GM19351 (cell line): ENCODE results near the gene ARL2BP.
"Not testable (repeated sequence)": the region's sequence is repeated elsewhere in the genome, so short reads cannot be mapped to it uniquely, and the experiment has no call there.

Source experiments
- ATAC-seq: cut with Tn5 transposase; IDR thresholded peaks from one replicate; pipeline ENCODE4 v1.9.1; 2021; ENCODE audit warnings: mild to moderate bottlenecking, moderate library complexity; ENCODE audit not compliant: unreplicated experiment

ARL2BP gene

DNA sequence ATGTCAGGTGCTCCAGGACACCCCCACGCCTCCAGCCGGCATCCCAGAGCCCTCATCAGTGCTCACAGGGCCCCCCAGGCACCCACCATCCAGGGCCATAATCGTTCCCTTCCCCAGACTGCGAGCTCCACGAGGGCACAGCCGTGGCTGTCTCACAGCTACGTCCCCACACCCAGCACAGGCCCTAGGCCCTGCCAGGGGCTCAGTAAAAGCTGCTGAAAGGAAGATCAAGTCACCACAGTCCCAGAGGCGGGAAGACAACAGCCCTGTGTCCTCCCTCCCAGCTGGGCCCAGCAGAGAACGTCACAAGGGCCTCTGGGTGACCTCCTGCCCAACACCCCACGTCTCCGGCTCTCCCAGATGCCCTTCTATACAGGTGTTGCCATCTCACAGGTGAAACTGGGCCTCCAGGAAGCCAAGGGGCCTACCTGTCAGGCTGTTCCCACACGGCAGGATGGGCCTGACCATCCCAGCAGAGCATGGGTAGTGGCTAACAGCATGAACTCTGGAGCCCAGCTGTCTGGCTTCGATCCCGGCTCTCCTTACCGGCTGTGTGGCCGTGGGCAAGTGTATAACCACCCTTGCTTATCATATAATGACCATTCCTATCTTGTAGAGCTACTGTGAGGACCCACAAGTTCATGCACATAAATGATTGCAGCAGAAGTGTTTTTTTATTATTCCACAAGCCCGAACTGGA, 17.9 kb downstream of the ARL2BP start:
- ATAC-seq = no peak

DNA sequence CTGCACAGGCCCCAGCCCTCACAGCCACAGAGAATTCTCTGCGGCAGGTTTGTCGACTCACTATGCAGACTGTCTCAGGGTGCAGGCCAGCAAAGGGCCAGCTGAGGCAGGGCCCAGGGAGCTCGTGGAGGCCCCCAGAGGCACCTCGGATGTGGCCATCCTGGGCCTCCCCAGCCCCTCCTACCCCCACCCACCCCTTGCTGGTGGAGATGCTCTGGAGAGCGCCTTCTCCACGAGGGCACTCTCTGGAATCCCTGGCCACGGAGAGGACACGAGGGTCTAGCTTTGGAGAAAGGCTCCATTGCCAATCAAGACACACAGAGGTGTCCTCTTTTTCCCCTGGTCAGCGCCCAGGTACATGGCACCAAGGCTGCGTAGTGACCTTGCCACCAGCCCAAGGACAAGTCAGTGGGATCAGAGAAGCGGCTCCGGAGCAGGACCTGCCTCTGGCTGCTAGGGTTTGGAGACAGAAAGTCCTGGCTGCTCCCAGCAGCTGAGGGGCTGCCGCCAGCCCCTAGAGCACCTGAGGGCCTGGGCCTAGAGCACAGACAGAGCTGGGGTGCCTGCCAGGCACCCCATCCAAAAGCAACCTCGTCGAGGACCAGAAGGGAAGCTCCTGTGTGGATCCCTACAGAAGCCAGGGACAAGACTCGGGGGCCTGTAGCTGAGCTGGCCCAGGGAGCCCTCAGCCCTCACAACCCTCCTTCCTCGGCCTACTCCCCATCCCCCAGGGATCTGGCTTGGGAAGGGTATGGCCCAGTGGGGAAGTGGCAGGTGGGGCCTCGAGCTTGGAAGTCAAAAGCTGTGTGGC, 18.7 kb downstream of the ARL2BP start:
- ATAC-seq = no peak

DNA sequence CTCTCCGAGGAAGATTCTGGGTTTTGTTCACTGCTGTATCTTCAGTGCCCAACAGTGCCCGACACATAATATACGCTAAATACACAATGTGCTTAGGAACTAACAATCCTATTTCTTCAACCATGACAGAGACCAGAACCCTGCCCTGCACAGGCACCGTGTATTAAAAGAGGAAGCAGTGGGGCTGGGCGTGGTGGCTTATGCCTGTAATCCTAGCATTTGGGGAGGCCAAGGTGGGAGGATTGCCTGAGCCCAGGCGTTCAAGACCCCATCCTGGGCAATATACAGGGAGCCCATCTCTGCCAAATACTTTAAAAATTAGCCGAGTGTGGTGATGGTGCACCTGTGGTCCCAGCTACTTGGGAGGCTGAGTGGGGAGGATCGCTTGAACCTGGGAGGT, 19.3 kb downstream of the ARL2BP start:
- no peak for ATAC-seq

DNA sequence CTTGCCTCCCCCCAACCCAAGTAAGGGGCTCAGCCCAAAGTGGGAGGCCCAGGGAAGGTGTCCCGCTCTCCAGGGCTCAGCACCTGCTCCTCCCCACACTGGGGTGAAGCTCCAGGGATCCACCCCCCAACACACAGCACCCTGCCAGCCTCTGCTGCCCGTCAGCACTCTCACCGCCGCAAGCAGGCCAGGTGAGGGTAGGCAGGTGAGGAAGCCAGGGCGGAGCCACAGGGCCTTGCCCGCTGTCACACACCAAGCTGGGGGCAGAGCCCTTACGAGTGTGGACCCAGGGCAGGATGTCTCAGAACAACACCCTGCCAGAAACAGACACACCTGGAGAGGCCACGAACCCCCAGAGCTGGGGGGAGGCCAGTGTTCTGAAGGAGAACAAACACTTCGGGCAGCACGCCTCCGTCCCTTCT, 19.9 kb downstream of the ARL2BP start:
- ATAC-seq = no peak

DNA sequence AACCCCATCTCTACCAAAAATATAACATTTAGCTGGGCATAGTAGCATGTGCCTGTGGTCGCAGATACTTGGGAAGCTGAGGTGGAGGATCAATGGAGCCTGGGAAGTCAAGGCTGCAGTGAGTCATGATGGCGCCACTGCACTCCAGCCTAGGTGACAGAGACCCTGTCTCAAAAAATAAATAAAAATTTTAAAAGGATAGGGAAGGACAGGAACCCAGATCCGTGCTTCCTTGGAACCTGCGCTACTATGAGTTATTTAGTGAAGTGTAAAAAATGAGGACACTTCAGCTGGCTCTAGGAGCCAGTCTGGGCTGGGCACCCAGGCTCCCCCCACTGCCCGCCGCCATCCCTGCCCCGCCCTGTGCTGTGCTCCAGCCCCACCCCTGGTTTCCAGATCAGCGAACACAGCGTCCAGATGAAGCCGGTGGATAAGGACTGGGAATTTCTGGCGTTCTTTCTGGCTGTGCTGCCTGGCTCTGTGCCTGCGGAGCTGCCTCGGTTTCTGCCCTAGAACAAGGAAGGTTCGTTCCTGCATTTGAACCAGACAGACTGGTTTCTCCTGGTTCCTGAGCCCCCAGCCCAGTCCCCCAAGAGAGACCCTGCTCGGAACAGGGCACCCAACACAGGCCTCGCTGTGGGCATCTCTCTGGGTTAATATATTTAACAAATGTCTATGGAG, 20.9 kb downstream of the ARL2BP start:
- ATAC-seq = no peak

DNA sequence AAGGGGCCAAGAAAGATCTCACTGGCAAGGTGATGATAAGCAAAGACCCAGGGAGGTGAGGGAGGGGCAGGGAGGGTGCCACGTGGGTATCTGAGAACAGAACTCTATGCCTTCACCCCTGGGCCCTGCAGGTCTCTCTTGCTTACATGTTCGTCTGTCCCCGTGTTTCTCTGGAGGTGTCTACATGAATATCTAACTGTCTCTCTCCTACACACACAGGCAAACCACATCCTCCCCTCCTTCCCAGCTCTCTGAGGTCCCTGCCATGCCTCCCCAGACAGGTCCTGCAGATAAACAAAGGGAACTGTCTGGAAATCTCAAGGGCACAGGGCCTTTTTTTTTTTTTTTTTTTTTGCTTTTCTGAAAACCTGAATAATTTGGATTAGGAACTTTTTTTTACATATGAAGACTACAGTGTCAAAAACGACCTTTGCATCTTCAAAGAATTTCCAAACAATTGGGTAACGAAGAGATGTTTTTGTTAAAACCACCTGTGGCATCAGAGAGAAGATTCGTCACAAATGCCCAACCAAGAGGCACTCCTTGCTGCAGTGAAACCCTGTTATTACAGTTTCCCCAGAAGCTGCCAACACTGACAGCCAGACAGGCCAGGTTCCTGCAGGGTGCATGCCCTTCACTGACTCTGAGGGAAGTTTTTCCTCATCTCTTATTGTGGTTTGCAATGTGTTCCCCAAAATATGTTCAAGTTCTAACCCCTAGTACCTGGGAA, 21.6 kb downstream of the ARL2BP start:
- ATAC-seq = no peak

DNA sequence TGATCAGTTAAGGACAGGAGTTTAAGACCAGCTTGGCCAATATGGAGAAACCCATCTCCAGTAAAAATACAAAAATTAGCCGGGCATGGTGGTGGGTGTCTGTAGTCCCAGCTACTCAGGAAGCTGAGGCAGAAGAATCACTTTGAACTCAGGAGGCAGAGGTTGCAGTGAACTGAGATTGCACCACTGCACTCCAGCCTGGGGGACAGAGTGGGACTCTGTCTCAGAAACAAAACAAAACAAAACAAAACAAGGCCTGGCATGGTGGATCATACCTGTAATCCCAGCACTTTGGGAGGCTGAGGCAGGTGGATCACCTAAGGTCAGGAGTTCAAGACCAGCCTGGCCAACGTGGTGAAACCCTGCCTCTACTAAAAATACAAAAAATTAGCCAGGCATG, 22.3 kb downstream of the ARL2BP start:
- ATAC-seq = not testable (repeated sequence)

DNA sequence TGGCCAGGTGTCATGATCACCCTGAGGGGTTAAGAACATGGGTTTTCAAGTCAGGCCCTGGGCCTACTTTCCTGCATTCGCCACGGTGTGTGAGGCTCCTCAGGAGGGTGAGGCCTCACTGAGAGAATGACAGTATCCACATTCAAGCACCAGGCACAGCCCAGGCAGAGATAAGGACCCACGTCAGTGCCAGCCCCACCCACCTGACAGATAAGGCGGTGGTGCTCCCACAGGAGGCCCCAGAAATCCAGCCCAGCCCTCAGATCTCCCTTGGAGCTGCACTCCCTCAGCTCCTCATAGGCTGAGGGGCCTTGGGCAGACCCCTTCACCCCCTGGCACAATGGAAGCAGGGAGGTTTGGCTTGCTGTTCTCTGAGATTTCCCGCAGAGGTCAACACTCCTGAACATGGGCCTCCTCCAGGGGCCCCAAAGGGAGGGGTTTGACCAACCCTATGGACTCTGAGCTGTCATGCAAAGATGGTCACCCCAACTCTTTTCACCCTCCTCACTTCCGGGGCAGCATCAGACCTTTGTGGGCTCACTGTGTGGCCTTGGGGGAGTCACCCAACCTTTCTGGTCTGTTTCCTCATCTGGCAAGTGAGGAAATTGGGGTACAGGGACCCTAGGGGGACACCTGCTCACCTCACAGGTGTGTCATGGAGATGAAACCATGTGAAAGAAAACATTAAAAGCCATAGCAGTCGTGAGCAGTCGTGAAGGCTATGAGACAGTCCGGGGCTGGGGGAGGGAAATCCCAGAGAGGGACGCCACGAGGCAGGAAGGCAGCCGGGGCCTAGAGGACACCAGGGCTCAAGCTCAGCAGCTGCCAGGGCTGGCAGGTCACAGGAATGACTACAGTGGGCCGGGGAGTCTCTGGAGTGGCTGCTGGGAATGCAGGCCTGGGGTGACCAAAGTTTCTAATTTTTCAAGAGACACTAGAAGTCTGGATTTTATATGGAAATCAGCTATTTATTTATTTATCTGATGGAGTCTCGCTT, 24.0 kb downstream of the ARL2BP start:
- ATAC-seq = no peak

DNA sequence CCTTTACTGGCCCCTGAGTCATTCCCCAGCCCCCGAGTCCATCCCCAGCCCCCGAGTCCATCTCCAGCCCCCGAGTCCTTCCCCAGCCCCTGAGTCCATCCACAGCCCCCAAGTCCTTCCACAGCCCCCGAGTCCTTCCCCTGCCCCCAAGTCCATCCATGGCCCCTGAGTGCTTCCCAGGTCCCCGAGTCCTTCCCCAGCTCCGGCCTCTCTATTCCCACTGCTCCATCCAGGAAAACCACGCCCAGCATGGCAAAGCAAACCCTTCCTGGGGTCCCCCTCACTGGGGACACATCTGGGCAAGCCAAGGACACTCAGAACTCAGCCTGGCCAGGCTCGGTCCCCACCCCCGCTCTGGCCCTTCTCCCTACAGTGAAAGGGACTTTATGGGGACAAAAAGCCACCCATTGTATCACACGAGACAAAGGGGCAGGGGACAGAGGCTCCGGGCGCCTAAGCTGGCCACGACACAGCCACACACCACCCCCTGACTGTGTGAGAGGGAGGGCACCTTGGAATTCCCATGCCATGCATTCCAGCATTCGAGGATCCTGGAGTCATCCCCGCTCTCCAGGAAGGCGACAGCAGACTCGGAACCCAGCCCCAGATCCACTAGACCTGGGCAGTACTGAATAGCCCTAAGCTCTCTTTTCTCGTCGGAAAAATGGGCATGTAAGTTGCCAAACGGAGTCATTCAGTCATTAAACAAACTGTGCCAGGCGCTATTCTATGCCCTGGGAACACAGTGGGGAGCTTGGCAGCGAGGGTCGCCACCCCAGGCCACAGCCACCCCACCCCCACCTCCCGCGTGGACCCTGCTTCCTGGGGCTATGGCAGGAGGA, 25.4 kb downstream of the ARL2BP start:
- ATAC-seq = no peak

DNA sequence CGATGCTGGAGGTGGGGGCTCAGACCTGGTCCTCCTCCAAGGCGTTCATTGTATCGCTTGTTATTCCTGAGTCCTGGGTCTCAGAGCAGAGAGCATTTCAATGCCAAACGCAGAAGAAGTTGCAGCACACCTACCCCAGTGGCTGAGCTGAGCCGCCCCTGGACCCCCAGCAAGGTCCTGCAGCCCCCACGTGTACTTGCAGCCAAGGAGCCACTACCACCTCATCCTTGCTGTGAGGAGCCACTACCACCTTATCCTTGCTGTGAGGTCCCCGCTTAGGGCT, 25.9 kb downstream of the ARL2BP start:
- no peak for ATAC-seq

DNA sequence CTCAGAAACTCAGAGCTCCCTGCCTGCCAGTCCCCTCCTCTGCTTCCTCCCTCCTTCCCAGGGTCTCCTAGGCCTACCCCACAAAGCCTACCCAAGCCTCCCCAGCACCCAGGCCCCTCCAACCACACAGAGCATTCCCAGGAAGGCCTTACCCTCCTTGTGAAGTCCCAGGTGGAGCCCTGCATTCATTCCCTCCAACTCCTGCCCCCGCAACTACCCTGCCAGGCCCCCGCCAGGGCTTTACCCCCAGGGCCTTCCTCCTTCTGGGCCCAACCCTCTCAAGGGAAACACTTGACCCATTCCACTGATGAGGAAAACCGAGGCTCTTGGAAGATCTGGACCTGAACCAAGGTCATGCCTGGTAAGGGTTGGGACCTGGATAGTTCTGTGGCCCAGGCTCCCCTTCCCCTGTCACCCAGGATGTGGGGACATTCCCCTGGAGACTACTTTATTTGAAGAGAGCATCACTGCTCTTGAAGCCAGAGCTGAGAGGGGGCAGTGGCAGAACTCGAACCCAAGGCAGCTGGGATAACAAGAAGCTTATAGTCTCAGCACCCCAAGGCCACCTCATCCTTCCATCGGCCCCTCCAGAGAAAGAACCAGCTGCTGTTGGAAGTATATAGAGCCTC, 26.9 kb downstream of the ARL2BP start:
- ATAC-seq = no peak

DNA sequence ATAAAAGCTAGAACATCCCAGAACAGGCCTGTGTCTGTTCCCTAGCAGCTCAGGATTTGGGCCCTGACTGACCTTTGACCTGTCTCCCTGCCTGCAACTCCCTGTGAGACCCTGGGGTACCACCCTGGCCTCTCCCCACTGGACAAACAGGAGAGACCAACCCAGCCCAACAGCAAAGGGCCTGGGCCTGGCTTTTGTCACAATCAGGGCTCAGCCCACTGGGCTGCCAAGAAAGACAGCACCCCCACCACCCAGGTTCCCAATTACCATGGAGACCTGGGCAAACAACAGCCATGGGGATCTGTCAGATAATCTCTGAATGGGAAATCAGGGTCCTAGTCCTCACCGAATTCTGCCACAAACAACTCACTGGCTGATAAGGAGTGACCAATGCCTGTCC, 28.3 kb downstream of the ARL2BP start:
- no peak for ATAC-seq

DNA sequence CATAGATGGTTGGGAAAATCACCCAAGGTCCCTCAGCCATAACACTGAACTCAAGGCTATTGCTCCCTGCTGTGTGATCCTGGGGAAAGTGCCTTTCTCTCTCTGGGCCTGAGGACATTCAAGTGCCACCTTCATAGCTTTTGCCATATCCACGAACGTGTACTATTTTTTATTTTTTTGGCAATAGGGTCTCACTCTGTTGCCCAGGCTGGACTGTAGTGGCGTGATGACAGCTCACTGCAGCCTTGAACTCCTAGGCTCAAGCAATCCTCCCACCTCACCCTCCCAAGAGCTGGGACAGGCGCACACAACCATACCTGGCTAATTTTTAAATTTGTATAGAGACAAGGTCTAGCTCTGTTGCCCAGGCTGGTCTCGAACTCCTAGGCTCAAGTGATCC, 28.8 kb downstream of the ARL2BP start:
- no peak for ATAC-seq

DNA sequence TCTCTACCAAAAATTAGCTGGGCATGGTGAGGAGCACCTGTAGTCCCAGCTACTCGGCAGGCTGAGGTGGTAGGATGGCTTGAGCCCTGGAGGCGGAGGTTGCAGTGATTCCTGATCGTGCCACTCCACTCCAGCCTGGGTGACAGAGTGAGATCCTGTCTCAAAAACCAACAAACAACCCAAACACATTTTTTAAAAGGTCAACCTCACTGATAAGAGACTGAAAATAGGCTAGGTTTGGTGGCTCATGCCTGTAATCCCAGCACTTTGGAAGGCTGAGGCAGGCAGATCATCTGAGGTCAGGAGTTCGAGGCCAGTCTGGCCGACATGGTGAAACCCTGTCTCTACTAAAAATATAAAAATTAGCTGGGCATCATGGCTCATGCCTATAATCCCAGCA, 30.9 kb downstream of the ARL2BP start:
- not testable (repeated sequence) for ATAC-seq

DNA sequence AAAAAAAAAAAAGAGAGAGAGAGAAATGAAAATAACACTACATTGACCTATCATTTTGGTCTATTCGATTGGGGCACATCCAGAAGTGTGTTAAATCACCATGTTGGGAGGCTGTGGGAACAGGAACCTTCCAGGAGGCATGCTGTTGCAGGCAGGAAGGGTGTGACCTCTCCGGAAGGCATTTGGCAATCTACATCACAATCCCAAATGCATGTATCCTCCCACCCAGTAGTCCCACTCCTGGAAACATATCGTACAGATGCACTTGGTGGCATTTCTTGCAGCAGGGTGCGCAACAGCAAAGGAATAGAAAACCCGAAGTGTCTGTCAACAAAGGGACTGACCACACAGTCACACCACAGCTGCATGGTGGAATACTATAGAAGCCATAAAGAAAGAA, 31.5 kb downstream of the ARL2BP start:
- ATAC-seq = no peak

DNA sequence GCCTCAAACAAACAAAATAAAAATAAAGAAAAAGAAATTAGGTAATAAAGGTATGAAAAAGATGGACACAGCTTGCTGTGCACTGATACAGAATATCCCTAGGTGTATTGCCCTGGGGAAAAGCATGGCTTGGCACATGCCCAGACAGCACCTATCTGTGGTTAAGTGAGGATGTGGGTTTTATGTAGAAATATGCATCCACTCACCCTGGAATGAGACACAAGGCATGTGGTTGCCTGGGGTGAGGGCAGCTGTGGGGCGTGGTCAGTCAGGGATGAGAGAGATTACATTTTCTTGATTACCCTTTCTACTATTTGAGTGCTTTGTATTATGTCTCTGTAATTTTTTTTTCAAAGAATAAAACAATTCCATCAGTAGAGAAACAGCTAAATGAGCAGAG, 32.5 kb downstream of the ARL2BP start:
- no peak for ATAC-seq

DNA sequence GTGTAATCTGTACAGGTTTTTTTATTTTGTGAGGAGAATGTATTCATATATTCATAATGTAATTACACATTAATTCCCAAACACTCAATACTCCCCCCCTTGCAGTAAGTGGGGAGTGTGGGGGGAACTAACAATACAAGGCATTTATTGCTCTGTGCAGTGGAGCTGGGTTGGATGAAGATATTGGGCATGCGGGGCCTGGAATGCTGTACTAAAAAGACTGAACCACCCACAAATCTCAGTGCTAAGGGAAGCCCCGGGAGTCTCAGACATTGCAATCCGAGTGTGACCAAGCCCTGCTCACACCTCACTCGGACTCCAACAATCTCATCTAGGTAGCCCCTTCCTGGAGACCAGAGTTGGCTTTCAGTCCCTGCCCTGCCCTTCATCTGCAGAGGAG, 33.4 kb downstream of the ARL2BP start:
- ATAC-seq = no peak

DNA sequence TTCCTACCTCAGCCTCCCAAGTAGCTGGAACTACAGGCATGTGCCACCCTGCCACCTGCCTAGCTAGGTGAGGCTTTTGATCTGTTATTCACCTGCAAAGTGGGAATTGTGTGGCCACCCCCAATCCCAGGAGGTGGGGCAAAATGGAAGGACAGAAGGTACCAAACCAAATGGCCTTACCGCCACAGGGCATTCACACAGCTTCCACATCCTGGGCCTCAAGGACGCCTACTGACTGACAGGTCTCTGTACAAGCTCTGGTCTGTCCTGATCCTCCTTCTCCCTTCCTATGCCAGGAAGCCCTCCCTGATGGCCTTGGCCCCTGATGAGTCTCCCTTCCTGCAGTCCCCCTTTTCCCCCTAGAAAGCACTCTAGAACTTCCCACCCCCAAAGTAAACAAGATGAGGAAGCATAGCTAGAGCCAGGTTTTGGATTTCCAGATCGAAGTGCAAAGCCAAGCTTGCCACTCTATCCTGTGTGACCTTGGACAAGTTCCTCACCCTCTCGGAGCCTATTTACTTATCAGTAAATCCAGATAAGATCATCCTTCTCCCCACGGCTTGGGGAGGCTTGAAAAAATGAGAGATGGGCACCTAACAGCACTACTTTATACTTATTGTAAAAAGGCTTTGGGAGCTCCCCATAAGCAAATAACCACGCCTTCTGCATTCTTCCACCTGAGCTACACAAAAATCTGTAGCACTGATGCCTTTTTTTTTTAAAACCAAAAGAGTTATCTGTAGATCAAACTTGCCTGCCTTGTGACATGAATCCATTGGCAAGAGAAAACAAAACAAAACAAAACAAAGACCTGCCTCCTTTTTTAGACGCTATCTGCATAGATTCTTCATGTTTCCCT, 35.0 kb downstream of the ARL2BP start:
- ATAC-seq = no peak
